Erythroblast (primary cell): ENCODE measurements around the gene AMPD3.

Experiments
- GATA1 ChIP-seq: IDR thresholded peaks from 2 replicates; pipeline ENCODE4 v1.6.1; 2011; ENCODE audit warnings: low read depth, mild to moderate bottlenecking, control low read depth, low read length, moderate library complexity
- POLR2A ChIP-seq: IDR thresholded peaks from 2 replicates; pipeline ENCODE4 v1.6.1; 2011; ENCODE audit warnings: mild to moderate bottlenecking, low read length

DNA sequence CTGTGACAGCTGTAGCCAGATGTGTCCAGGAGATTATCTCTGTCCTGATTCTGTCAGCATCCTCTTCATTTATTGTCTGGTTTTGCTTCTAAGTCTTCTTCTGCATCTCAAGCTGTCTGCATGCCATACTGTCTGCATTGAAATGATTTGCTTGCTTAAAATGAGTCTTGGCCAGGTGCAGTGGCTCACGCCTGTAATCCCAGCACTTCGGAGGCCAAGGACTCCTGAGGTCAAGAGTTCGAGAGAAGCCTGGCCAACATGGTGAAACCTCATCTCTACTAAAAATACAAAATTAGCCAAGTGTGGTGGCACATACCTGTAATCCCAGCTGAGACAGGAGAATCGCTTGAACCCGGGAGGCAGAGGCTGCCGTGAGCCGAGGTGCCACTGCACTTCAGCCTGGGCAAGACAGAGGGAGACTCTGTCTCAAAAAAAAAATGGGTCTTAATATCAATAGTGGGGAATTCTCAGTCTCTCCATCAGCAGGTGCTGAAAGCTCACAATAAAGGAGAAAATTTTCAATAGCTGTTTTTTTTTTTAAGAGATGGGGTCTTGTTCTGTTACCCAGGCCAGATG is 39.2 kb upstream of the AMPD3 start:
- TF ChIP-seq POLR2A: no peak
- TF ChIP-seq GATA1: no peak
